ENCODE measurements around the gene SMAP1.

SMAP1 gene

DNA sequence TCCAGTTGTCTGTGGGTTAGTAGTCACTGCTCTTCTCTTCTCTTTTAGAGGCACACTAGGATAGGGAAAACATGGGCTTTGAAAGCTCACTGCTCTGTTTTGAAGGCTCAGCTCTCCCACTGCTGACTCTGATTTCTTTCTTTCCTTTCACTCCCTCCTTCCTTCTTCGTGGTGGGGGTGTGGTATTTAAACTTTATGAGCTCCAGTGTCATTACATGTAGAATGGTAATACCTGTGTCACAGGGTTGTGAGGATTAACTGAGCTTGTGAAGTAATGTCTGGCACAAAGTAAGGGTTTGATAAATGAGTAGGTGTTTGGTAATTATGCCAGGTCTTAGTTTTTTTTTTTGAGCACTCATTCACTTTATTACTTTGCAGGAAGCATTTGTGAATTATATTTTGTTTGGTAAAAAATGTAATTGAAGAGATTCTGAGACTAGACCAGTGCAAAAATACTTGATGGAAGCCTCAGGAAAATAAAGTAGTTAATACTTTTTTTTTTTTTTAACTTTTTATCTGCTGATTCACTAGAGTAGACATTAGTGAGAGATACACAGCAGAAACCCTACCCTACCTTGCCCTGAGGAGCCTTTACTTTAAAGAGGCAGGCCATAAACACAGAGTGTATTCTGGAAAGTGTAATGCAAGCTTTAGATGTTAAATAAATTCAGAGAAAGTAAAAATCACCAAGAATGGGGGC, 17.3 kb downstream of the SMAP1 start (continued):
- TF ChIP-seq ZNF558 (tag by site-specific recombination; IDR thresholded peaks at IDR 0.05) (no peak), ZNF140 (tag by site-specific recombination; IDR thresholded peaks at IDR 0.05) (no peak), SP7 (tag by site-specific recombination; IDR thresholded peaks at IDR 0.05) (peak; percentile 61; the same call in 1 of the 2 replicates), ZNF610 (tag by site-specific recombination; IDR thresholded peaks at IDR 0.05; ENCODE audit: borderline replicate concordance) (no peak), ZNF132 (tag by site-specific recombination; IDR thresholded peaks at IDR 0.05; ENCODE audit: borderline replicate concordance) (no peak), WT1 (tag by site-specific recombination; IDR thresholded peaks at IDR 0.05) (peak; percentile 26; the same call in 1 of the 2 replicates), ZNF155 (tag by site-specific recombination; IDR thresholded peaks at IDR 0.05) (no peak), ZNF292 (tag by site-specific recombination; IDR thresholded peaks at IDR 0.05; ENCODE audit: borderline replicate concordance, low read depth) (no peak), ZNF560 (tag by site-specific recombination; IDR thresholded peaks at IDR 0.05; ENCODE audit: borderline replicate concordance) (no peak), RBAK (tag by site-specific recombination; IDR thresholded peaks at IDR 0.05) (no peak), ZNF473 (tag by site-specific recombination; IDR thresholded peaks at IDR 0.05) (no peak), TRIM28 (IDR thresholded peaks at IDR 0.05; ENCODE audit: borderline replicate concordance, low read length) (peak; percentile 14; the same call in 1 of the 2 replicates), ZNF514 (tag by site-specific recombination; IDR thresholded peaks at IDR 0.05) (no peak), ZNF146 (tag by site-specific recombination; IDR thresholded peaks at IDR 0.05) (no peak), ZNF324 (tag by site-specific recombination; IDR thresholded peaks at IDR 0.05) (no peak), PRDM1 (tag by site-specific recombination; IDR thresholded peaks at IDR 0.05) (peak; percentile 79), OSR2 (tag by site-specific recombination; IDR thresholded peaks at IDR 0.05) (0 out of 2 replicates have a peak, but pooled peaks have one; percentile 11), ZFP3 (tag by site-specific recombination; IDR thresholded peaks at IDR 0.05; ENCODE audit: low read depth) (no peak), ZNF529 (tag by site-specific recombination; IDR thresholded peaks at IDR 0.05; ENCODE audit: insufficient replicate concordance) (no peak), ZNF658 (tag by site-specific recombination; IDR thresholded peaks at IDR 0.05) (no peak), ZNF175 (tag by site-specific recombination; IDR thresholded peaks at IDR 0.05) (no peak), ZNF184 (tag by site-specific recombination; IDR thresholded peaks at IDR 0.05) (no peak), ZFP41 (tag by site-specific recombination; IDR thresholded peaks at IDR 0.05; ENCODE audit: borderline replicate concordance) (no peak), ZNF114 (tag by site-specific recombination; IDR thresholded peaks at IDR 0.05) (no peak), GLIS1 (tag by site-specific recombination; IDR thresholded peaks at IDR 0.05) (peak; percentile 47), ZNF366 (tag by site-specific recombination; conservative IDR thresholded peaks at IDR 0.05) (peak; percentile 53), ZNF16 (tag by site-specific recombination; IDR thresholded peaks at IDR 0.05; ENCODE audit: low read depth) (no peak), ZNF248 (tag by site-specific recombination; IDR thresholded peaks at IDR 0.05) (no peak), ZNF24 (tag by site-specific recombination; IDR thresholded peaks at IDR 0.05) (no peak), MEIS1 (CRISPR knock-in tag; IDR thresholded peaks at IDR 0.05; ENCODE audit: borderline replicate concordance) (no peak)
- TF ChIP-seq, protein P1, sequence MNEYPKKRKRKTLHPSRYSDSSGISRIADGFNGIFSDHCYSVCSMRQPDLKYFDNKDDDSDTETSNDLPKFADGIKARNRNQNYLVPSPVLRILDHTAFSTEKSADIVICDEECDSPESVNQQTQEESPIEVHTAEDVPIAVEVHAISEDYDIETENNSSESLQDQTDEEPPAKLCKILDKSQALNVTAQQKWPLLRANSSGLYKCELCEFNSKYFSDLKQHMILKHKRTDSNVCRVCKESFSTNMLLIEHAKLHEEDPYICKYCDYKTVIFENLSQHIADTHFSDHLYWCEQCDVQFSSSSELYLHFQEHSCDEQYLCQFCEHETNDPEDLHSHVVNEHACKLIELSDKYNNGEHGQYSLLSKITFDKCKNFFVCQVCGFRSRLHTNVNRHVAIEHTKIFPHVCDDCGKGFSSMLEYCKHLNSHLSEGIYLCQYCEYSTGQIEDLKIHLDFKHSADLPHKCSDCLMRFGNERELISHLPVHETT (tag by site-specific recombination; IDR thresholded peaks at IDR 0.05): no peak
- TF ChIP-seq, protein P2, sequence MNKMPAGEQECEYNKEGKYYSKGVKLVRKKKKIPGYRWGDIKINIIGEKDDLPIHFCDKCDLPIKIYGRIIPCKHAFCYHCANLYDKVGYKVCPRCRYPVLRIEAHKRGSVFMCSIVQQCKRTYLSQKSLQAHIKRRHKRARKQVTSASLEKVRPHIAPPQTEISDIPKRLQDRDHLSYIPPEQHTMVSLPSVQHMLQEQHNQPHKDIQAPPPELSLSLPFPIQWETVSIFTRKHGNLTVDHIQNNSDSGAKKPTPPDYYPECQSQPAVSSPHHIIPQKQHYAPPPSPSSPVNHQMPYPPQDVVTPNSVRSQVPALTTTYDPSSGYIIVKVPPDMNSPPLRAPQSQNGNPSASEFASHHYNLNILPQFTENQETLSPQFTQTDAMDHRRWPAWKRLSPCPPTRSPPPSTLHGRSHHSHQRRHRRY (tag by site-specific recombination; IDR thresholded peaks at IDR 0.05): no peak
- TF ChIP-seq, protein P3, sequence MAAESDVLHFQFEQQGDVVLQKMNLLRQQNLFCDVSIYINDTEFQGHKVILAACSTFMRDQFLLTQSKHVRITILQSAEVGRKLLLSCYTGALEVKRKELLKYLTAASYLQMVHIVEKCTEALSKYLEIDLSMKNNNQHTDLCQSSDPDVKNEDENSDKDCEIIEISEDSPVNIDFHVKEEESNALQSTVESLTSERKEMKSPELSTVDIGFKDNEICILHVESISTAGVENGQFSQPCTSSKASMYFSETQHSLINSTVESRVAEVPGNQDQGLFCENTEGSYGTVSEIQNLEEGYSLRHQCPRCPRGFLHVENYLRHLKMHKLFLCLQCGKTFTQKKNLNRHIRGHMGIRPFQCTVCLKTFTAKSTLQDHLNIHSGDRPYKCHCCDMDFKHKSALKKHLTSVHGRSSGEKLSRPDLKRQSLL (tag by site-specific recombination; IDR thresholded peaks at IDR 0.05): no peak
- TF ChIP-seq, protein P4, sequence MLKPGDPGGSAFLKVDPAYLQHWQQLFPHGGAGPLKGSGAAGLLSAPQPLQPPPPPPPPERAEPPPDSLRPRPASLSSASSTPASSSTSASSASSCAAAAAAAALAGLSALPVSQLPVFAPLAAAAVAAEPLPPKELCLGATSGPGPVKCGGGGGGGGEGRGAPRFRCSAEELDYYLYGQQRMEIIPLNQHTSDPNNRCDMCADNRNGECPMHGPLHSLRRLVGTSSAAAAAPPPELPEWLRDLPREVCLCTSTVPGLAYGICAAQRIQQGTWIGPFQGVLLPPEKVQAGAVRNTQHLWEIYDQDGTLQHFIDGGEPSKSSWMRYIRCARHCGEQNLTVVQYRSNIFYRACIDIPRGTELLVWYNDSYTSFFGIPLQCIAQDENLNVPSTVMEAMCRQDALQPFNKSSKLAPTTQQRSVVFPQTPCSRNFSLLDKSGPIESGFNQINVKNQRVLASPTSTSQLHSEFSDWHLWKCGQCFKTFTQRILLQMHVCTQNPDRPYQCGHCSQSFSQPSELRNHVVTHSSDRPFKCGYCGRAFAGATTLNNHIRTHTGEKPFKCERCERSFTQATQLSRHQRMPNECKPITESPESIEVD (tag by site-specific recombination; IDR thresholded peaks at IDR 0.05): peak; percentile 65
- TF ChIP-seq, protein P5, sequence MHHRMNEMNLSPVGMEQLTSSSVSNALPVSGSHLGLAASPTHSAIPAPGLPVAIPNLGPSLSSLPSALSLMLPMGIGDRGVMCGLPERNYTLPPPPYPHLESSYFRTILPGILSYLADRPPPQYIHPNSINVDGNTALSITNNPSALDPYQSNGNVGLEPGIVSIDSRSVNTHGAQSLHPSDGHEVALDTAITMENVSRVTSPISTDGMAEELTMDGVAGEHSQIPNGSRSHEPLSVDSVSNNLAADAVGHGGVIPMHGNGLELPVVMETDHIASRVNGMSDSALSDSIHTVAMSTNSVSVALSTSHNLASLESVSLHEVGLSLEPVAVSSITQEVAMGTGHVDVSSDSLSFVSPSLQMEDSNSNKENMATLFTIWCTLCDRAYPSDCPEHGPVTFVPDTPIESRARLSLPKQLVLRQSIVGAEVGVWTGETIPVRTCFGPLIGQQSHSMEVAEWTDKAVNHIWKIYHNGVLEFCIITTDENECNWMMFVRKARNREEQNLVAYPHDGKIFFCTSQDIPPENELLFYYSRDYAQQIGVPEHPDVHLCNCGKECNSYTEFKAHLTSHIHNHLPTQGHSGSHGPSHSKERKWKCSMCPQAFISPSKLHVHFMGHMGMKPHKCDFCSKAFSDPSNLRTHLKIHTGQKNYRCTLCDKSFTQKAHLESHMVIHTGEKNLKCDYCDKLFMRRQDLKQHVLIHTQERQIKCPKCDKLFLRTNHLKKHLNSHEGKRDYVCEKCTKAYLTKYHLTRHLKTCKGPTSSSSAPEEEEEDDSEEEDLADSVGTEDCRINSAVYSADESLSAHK (tag by site-specific recombination; IDR thresholded peaks at IDR 0.05): no peak
